Parathyroid adenoma (tissue), 2 donors: Measurements from ENCODE around the gene EPHB1.
"Not testable (repeated sequence)": the region's sequence is repeated elsewhere in the genome, so short reads cannot be mapped to it uniquely, and the experiment has no call there.

Experiments used
- H2AFZ ChIP-seq: fragments of 300-600 bp; sonication (generic); one replicate; pipeline ENCODE4 v1.7.0; 2017; ENCODE audit warnings: antibody characterized with exemption, mild to moderate bottlenecking
- H3K27ac ChIP-seq: fragments of 300-600 bp; sonication (generic); one replicate; pipeline ENCODE4 v1.7.0; 2017
- H3K27me3 ChIP-seq: fragments of 300-600 bp; sonication (generic); one replicate; pipeline ENCODE4 v1.7.0; 2017; ENCODE audit warnings: low read length; ENCODE audit not compliant: control insufficient read depth, insufficient read depth
- H3K36me3 ChIP-seq: fragments of 300-600 bp; sonication (generic); one replicate; pipeline ENCODE4 v1.7.0; 2017; ENCODE audit warnings: low read length; ENCODE audit not compliant: control insufficient read depth, insufficient read depth
- H3K4me1 ChIP-seq: fragments of 300-600 bp; sonication (generic); one replicate; pipeline ENCODE4 v1.7.0; 2017; ENCODE audit warnings: control low read depth
- H3K4me2 ChIP-seq: fragments of 300-600 bp; sonication (generic); one replicate; pipeline ENCODE4 v1.7.0; 2017; ENCODE audit warnings: low read length
- H3K4me3 ChIP-seq: fragments of 300-600 bp; sonication (generic); one replicate; pipeline ENCODE4 v1.7.0; 2017; ENCODE audit warnings: low read depth, low read length
- H3K79me2 ChIP-seq: fragments of 300-600 bp; sonication (generic); one replicate; pipeline ENCODE4 v1.7.0; 2017; ENCODE audit warnings: control low read depth
- H3K9ac ChIP-seq: fragments of 300-600 bp; sonication (generic); one replicate; pipeline ENCODE4 v1.7.0; 2017; ENCODE audit warnings: mild to moderate bottlenecking
- H3K9me3 ChIP-seq: fragments of 300-600 bp; sonication (generic); one replicate; pipeline ENCODE4 v1.7.0; 2017; ENCODE audit warnings: low read length; ENCODE audit not compliant: control insufficient read depth
- TF ChIP-seq, protein P1 (sequence below): fragments of 300-600 bp; sonication (generic); IDR thresholded peaks from one replicate; pipeline ENCODE4 v1.7.0; 2017; ENCODE audit warnings: antibody characterized with exemption, mild to moderate bottlenecking
- donor health status: primary hyperparathyroidism.

Gene EPHB1

DNA sequence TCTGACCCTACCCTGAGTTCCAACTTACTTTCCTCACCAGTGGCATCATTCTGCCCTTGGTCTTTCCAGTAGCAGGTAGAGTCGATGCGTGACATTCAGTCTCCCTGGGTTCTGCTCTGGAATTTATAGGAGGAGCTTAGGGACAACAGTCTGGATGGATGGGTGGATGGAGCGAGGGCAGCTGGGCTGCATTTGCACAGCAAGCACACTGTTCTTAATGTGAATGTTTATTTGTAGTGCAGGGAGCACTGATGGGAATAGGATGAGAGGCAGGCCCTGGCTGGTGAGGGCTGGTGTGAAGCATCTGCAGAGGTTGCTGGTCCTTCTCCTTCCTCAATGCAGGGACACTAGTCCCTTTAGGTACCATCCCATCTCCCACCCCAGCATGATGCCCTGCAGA is 176.2 kb downstream of the EPHB1 start:
- Histone ChIP-seq H3K9me3 (no peaks in the 10 kb centered on the region), H3K27ac (no peak overlapping the region), H3K36me3 (no peaks in the 10 kb centered on the region), H2AFZ (no peak overlapping the region), H3K27me3 (no peaks in the 10 kb centered on the region), H3K9ac (no peak overlapping the region), H3K4me2 (no peak overlapping the region), H3K79me2 (no peaks in the 10 kb centered on the region), H3K4me3 (no peak overlapping the region), H3K4me1 (no peaks in the 10 kb centered on the region)
- TF ChIP-seq, protein P1, sequence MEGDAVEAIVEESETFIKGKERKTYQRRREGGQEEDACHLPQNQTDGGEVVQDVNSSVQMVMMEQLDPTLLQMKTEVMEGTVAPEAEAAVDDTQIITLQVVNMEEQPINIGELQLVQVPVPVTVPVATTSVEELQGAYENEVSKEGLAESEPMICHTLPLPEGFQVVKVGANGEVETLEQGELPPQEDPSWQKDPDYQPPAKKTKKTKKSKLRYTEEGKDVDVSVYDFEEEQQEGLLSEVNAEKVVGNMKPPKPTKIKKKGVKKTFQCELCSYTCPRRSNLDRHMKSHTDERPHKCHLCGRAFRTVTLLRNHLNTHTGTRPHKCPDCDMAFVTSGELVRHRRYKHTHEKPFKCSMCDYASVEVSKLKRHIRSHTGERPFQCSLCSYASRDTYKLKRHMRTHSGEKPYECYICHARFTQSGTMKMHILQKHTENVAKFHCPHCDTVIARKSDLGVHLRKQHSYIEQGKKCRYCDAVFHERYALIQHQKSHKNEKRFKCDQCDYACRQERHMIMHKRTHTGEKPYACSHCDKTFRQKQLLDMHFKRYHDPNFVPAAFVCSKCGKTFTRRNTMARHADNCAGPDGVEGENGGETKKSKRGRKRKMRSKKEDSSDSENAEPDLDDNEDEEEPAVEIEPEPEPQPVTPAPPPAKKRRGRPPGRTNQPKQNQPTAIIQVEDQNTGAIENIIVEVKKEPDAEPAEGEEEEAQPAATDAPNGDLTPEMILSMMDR = no peak

DNA sequence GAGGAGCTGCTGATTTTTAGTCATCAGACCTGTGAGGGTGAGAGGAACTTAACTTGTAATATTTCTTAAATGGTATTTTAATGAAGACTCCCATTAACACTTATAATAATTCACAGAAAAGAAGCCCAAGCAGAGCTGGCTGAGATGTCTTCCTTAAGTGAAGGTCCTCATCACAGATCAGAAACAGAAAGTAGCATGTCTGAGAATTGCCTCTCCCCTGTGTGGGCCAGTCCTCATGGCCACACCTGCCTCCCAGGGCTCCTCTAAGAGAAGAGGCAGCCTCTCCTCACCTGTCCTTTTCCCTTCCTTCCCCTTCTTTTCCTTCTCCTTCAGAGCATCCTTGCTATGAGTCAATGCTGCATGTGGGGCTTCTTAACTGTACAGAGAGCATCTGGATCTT is 176.8 kb downstream of the EPHB1 start:
- H3K9me3 ChIP-seq, H3K27me3 ChIP-seq, H3K79me2 ChIP-seq, H3K9ac ChIP-seq, H3K27ac ChIP-seq, H3K4me2 ChIP-seq, H2AFZ ChIP-seq, H3K36me3 ChIP-seq, H3K4me3 ChIP-seq, H3K4me1 ChIP-seq: not testable (repeated sequence)

DNA sequence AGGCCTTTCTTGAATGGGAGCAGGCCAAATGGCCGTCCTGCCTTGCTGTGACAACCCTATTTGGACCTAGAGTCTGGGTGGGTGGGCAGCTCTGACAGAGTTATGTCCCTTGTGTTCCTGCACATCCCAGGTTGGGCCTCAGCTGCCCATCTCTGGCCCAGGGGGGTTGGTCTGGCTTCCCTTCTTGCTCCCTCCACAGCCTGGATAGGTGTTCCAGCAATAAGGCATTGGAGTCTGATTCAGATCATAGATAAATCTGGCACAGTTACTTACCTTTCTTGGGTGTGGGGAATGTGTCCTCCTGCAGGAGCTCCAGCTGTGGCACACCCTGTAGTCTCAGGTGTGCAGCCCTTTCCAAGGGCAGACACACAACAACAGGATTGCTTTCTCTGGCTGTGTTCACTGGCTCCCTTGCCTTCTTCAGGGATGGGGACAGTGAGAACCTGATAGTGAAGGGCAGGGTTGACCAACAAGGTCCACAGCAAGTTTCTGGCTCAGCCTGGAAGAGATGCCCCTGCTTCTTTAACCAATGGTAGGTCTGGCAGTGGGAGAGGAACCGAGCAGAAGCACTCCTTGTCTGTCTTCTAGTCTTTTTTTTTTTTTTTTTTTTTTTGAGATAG is 177.9 kb downstream of the EPHB1 start:
- H2AFZ ChIP-seq = no peak overlapping the region

DNA sequence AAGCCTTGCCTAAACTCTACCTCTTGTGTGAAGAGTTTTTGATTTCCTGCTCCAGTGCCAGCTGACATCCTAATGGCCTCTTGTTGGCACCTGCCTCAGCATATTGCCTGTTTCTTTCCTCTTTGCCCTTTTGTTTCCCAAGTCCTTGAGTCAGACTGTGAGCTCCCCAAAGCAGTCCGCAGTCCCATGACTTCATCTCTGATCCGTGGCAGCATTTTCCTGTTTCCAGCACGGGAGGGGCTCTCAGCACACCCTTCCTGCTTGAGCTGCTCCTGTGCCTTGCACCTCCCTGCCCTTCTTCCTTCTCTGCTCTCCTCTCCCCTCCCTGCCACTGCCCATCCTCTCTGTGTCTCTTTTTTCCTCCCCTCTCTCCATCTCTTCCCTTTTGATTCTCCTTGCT is 179.6 kb downstream of the EPHB1 start:
- no peak overlapping the region for H2AFZ ChIP-seq
- H3K4me3 ChIP-seq = no peak overlapping the region
- no peak overlapping the region for H3K4me2 ChIP-seq
- H3K79me2 ChIP-seq = no peaks in the 10 kb centered on the region
- no peaks in the 10 kb centered on the region for H3K4me1 ChIP-seq
- no peak overlapping the region for H3K27ac ChIP-seq
- TF ChIP-seq, protein P1 = no peak
- H3K27me3 ChIP-seq = no peaks in the 10 kb centered on the region
- no peaks in the 10 kb centered on the region for H3K36me3 ChIP-seq
- no peaks in the 10 kb centered on the region for H3K9me3 ChIP-seq
- no peak overlapping the region for H3K9ac ChIP-seq

More for the DNA sequence above, 177.9 kb downstream of the EPHB1 start:
- Histone ChIP-seq H3K4me2 (no peak overlapping the region), H3K36me3 (no peaks in the 10 kb centered on the region), H3K27me3 (no peaks in the 10 kb centered on the region), H3K9me3 (no peaks in the 10 kb centered on the region), H3K79me2 (no peaks in the 10 kb centered on the region), H3K9ac (no peak overlapping the region), H3K4me1 (no peaks in the 10 kb centered on the region), H3K4me3 (no peak overlapping the region), H3K27ac (no peak overlapping the region)
- TF ChIP-seq, protein P1 = no peak

DNA sequence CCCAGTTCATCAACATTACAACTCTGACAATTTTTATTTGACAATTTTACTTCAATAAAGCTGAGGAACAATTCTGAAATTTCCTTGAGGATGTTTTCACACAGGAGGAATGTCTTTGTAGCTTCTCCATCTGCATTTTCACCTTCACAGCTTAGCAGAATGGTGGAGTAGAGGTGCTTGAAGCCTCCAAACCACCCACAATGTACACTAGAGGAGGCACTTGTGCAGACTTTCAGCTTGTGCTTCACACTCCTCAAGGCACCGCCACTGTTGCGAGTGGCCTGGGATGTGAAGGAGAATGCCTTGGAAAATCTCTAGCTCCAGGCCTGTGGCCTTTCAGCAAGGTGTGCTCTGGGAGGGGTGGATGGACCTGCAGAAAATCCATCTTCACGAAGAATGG is 181.9 kb downstream of the EPHB1 start:
- Histone ChIP-seq H3K79me2 (no peaks in the 10 kb centered on the region), H3K4me2 (no peak overlapping the region), H3K27ac (no peak overlapping the region), H3K27me3 (no peaks in the 10 kb centered on the region), H3K36me3 (no peaks in the 10 kb centered on the region), H3K9ac (no peak overlapping the region), H3K9me3 (no peaks in the 10 kb centered on the region), H3K4me1 (no peaks in the 10 kb centered on the region), H3K4me3 (no peak overlapping the region), H2AFZ (no peak overlapping the region)
- TF ChIP-seq, protein P1 = no peak
